ENCODE results near the gene PRMT1. TPM values are rescaled to one million over a fixed set of nuclear protein-coding genes. Genes with fewer than 3 reads are reported as not detected.
A peak's percentile ranks its signal among the peaks of the same experiment; 100 is the strongest.

PRMT1 gene
- total RNA-seq, 2 experiments from 2014 or later = 103 to 108 TPM

- no peak for DNase-seq
- ChIA-PET POLR2A (interaction anchor here (1.1 to 5.5 kb wide), 8 partner anchors 11 to 186 kb away, joined by 4 to 73 read pairs (median 10); partner anchors contain the start of genes BCL2L12, IRF3, NOSIP and RPS11), CTCF (interaction anchor here (0.7 to 9.1 kb wide), 9 partner anchors 8 to 208 kb away, joined by 3 to 90 read pairs (median 3); partner anchors contain the start of genes RRAS and SCAF1)
- Mint-ChIP-seq H3K9me3 (no peaks in the 10 kb centered on the region), H3K27me3 (no peaks in the 10 kb centered on the region), H3K4me3 (peak overlapping the region; percentile 13), H3K27ac (peak overlapping the region; percentile 92), H3K4me1 (peaks cover 40% of the 10 kb centered on the region), H3K36me3 (ENCODE audit: low read depth) (peaks cover 20% of the 10 kb centered on the region)
Observed at GRCh38 chr19:49678985-49679770, 2.1 kb downstream of the PRMT1 start.

- POLR2A ChIA-PET = interaction anchor here (1.3 to 5.5 kb wide), 6 partner anchors 10 to 177 kb away, joined by 4 to 73 read pairs (median 5); partner anchors contain the start of genes BCL2L12, IRF3, RRAS and SCAF1
- Mint-ChIP-seq H3K27ac (peak overlapping the region; percentile 47), H3K4me1 (peaks cover 40% of the 10 kb centered on the region), H3K4me3 (peak overlapping the region; percentile 4), H3K27me3 (no peaks in the 10 kb centered on the region), H3K36me3 (ENCODE audit: low read depth) (peaks cover 24% of the 10 kb centered on the region), H3K9me3 (no peaks in the 10 kb centered on the region)
- DNase-seq = no peak
- CTCF ChIA-PET = interaction anchor here (0.6 to 6.8 kb wide), 5 partner anchors 8 to 176 kb away, joined by 3 to 61 read pairs (median 4); no protein-coding TSS in a partner anchor
Observed at GRCh38 chr19:49679771-49680413, 2.8 kb downstream of the PRMT1 start.

DNA sequence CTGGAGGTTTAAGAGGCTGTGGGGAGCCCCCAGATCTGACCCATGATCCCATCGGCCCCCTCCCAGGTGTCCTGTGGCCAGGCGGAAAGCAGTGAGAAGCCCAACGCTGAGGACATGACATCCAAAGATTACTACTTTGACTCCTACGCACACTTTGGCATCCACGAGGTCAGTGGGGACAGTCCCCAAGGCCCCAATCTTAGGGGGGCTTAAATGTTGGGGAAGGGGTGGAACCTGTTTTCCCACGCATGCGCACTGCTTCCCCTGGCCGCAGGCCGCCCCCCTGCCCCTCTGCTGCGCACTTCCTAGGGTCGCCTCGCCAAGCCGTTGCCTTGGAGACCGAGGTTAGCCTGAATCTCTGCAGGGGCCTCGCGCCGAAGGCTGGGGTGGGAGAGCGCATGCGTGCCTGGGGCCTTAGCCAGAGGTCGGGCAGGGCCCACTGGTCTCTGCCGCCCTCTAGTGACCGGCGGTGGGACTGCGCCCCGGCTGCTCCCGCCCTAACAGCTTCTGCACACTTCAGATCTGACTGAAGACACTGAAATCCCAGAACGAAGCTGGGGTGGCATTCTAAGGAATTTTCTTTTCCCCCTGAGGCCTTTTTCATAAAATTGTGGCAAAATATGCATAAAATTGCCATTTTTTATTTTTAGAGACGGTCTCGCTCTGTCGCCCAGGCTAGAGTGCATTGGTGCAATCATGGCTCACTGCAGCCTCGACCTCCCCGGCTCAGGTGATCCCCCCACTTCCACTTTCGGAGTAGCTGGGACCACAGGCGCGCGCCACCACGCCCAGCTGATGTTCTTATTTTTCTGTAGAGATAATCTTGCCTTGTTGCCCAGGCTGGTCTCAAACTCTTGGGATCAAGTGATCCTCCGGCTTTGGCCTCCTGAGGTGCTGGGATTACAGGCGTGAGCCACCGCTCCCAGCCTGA is 3.6 kb downstream of the PRMT1 start:
- H3K27ac Mint-ChIP-seq = peak overlapping the region; percentile 44
- H3K9me3 Mint-ChIP-seq = no peaks in the 10 kb centered on the region
- no peaks in the 10 kb centered on the region for H3K27me3 Mint-ChIP-seq
- ChIA-PET CTCF (interaction anchor here (0.6 to 6.8 kb wide), 23 partner anchors 7 to 226 kb away, joined by 3 to 61 read pairs (median 3); partner anchors contain the start of genes AP2A1, CPT1C and RRAS), POLR2A (interaction anchor here (0.9 to 1.3 kb wide), 3 partner anchors 110 to 181 kb away, joined by 3 to 5 read pairs (median 4); no protein-coding TSS in a partner anchor)
- DNase-seq = peak; percentile 93
- peaks cover 40% of the 10 kb centered on the region for H3K4me1 Mint-ChIP-seq
- H3K36me3 Mint-ChIP-seq (ENCODE audit: low read depth) = peaks cover 32% of the 10 kb centered on the region
- peak overlapping the region; percentile 10 for H3K4me3 Mint-ChIP-seq

DNA sequence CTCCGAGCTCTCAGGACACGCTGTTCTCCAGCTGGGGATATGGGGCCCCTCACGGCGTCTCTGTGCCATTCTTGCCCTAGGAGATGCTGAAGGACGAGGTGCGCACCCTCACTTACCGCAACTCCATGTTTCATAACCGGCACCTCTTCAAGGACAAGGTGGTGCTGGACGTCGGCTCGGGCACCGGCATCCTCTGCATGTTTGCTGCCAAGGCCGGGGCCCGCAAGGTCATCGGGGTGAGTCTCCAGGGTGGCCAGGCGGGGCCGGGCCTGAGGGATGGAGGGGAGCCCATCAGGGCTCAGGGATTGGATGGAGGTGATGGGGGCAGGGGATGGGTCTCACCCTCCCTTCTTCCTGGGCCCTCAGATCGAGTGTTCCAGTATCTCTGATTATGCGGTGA is 4.8 kb downstream of the PRMT1 start:
- ChIA-PET CTCF (interaction anchor here (1.1 to 1.5 kb wide), 4 partner anchors 17 to 133 kb away, joined by 3 to 9 read pairs (median 8); no protein-coding TSS in a partner anchor), POLR2A (no interaction called here)
- Mint-ChIP-seq H3K27ac (peak overlapping the region; percentile 78), H3K9me3 (no peaks in the 10 kb centered on the region), H3K4me1 (peaks cover 35% of the 10 kb centered on the region), H3K27me3 (no peaks in the 10 kb centered on the region), H3K4me3 (no peak overlapping the region), H3K36me3 (ENCODE audit: low read depth) (peaks cover 35% of the 10 kb centered on the region)
- DNase-seq = no peak

DNA sequence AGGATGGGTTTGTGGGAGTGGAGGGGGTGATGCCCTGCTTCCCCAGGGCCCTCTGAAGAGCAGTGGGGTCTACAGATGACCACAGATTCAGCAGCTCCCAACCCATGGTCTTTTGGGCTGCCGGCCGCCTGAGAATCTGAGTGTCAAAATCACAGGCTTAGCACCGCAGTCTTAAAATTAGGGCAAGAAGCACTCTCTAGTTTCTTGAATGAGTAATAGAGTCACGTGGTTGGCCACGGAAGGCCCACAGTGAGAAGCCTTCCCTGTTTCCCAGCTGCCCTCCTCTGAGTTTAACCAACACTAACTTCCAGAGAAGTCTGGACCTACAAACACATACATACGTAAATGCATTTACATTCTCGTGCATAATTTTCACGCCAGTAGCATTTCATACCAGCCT is 5.2 kb downstream of the PRMT1 start:
- DNase-seq = no peak
- Mint-ChIP-seq H3K9me3 (no peaks in the 10 kb centered on the region), H3K36me3 (ENCODE audit: low read depth) (peaks cover 38% of the 10 kb centered on the region), H3K4me3 (no peak overlapping the region), H3K4me1 (peaks cover 35% of the 10 kb centered on the region), H3K27me3 (no peaks in the 10 kb centered on the region), H3K27ac (peak overlapping the region; percentile 78)
- CTCF ChIA-PET = no interaction called here
- POLR2A ChIA-PET = no interaction called here

DNA sequence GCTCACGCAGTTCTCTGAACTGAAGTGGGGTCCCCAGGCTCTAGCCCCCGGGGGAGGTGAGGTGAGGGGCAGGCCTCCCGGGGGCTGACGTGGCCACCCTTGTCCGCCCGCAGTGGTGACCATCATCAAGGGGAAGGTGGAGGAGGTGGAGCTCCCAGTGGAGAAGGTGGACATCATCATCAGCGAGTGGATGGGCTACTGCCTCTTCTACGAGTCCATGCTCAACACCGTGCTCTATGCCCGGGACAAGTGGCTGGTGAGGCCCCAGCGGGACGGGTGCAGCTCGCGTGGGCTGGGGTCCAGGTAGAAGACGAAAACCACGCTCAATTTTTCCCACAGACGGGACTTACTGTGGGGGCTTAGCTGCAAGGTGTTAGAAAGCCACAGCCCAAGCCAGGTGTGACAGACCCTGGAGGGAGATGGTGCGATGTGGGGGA is 6.8 kb downstream of the PRMT1 start:
- ChIA-PET CTCF (interaction anchor here (0.7 to 1.3 kb wide), 3 partner anchors 34 to 181 kb away, joined by 3 to 4 read pairs (median 3); partner anchors contain the start of gene RRAS), POLR2A (interaction anchor here (1.6 kb wide), 1 partner anchor 8 kb away, joined by 4 read pairs; no protein-coding TSS in a partner anchor)
- H3K27ac Mint-ChIP-seq = peak overlapping the region; percentile 31
- H3K36me3 Mint-ChIP-seq (ENCODE audit: low read depth) = peaks cover 46% of the 10 kb centered on the region
- H3K4me3 Mint-ChIP-seq = no peak overlapping the region
- DNase-seq = no peak
- peaks cover 36% of the 10 kb centered on the region for H3K4me1 Mint-ChIP-seq
- H3K27me3 Mint-ChIP-seq = no peaks in the 10 kb centered on the region
- no peaks in the 10 kb centered on the region for H3K9me3 Mint-ChIP-seq

DNA sequence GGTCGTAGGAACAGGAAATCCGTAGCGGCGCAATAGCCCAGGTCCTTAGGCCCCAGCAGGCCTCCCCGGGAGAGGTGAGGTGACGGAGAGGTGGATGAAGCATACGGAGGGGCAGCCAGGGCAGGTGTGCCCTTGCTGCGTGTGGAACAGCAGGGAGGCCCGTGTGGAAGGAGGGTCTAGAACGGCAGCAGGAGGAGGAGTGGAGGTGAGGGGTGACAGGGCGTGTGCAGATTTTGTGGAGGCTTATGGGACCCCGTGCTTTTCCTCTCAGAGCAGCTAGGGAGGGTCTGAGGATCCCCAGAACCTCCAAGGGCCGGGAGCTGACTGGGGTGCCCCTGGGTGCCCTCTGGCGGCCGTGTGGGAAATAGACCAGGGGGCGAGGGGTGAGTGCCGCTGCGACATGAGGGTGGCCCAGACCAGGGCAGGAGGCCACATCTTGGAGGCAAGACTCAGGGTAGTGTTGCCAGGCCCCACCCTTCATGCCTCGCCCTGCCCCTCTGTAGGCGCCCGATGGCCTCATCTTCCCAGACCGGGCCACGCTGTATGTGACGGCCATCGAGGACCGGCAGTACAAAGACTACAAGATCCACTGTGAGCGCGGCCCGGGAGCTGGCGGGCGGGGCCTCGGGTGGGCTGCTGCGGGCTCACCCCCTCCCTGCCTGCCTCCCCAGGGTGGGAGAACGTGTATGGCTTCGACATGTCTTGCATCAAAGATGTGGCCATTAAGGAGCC is 7.3 kb downstream of the PRMT1 start:
- Mint-ChIP-seq H3K36me3 (ENCODE audit: low read depth) (peaks cover 46% of the 10 kb centered on the region), H3K4me3 (no peak overlapping the region), H3K9me3 (no peaks in the 10 kb centered on the region), H3K27ac (peak overlapping the region; percentile 31), H3K4me1 (peaks cover 37% of the 10 kb centered on the region), H3K27me3 (no peaks in the 10 kb centered on the region)
- ChIA-PET CTCF (interaction anchor here (0.7 to 1.3 kb wide), 3 partner anchors 33 to 181 kb away, joined by 3 to 4 read pairs (median 3); partner anchors contain the start of gene RRAS), POLR2A (interaction anchor here (1.6 kb wide), 1 partner anchor 9 kb away, joined by 4 read pairs; no protein-coding TSS in a partner anchor)
- peak; percentile 36 for DNase-seq

DNA sequence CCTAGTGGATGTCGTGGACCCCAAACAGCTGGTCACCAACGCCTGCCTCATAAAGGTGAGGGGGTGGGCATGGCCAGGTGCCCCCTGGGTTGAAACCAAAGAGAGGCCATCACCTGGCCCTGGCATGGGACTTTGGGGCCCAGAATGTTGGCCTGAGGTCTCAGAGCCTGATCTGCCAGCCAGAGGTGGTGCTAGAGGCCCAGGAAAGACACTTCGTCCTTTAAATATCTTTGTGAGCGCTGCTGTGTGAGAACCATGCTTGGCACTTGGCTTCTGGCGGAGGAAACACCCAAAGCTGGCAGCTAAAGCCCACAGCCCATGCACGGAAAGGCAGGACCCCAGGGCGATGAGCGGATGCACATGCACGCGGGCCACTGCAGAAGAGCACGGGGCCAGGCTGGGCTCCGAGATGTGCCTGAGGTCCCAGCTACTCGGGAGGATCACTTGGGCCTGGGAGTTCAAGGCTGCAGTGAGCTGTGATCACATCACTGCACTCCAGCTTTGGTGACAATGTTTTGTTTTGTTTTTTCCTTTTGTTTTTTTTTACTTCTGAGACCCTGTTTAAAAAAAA is 8.0 kb downstream of the PRMT1 start:
- ChIA-PET POLR2A (interaction anchor here (1.6 kb wide), 1 partner anchor 10 kb away, joined by 4 read pairs; no protein-coding TSS in a partner anchor), CTCF (interaction anchor here (0.6 to 0.8 kb wide), 2 partner anchors 15 to 177 kb away, joined by 3 read pairs; no protein-coding TSS in a partner anchor)
- DNase-seq = no peak
- H3K4me3 Mint-ChIP-seq = no peak overlapping the region
- H3K27ac Mint-ChIP-seq = no peak overlapping the region
- H3K27me3 Mint-ChIP-seq = no peaks in the 10 kb centered on the region
- peaks cover 36% of the 10 kb centered on the region for H3K4me1 Mint-ChIP-seq
- H3K9me3 Mint-ChIP-seq = no peaks in the 10 kb centered on the region
- H3K36me3 Mint-ChIP-seq (ENCODE audit: low read depth) = peaks cover 46% of the 10 kb centered on the region

DNA sequence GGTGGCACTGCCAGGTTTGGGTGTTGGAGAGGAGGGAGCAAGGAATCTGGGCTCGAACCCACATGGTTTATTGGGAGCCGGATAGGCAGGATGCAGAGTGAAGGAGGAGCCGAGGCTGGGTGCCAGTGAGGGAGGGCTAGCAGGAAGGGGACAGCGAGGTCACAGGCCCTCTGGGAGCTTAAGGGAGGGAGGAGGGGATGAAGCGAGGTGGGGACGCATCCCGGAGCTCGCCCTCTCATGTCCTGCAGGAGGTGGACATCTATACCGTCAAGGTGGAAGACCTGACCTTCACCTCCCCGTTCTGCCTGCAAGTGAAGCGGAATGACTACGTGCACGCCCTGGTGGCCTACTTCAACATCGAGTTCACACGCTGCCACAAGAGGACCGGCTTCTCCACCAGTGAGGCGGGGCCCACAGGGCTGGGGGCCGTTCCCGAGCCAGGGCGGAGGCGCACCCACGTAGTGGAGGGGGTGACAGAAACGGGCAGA is 8.8 kb downstream of the PRMT1 start:
- Mint-ChIP-seq H3K36me3 (ENCODE audit: low read depth) (peaks cover 48% of the 10 kb centered on the region), H3K27ac (no peak overlapping the region), H3K27me3 (peaks cover 7% of the 10 kb centered on the region), H3K4me1 (peaks cover 36% of the 10 kb centered on the region), H3K4me3 (no peak overlapping the region), H3K9me3 (no peaks in the 10 kb centered on the region)
- no peak for DNase-seq
- ChIA-PET CTCF (interaction anchor here (0.6 to 0.8 kb wide), 2 partner anchors 14 to 177 kb away, joined by 3 read pairs; no protein-coding TSS in a partner anchor), POLR2A (no interaction called here)

DNA sequence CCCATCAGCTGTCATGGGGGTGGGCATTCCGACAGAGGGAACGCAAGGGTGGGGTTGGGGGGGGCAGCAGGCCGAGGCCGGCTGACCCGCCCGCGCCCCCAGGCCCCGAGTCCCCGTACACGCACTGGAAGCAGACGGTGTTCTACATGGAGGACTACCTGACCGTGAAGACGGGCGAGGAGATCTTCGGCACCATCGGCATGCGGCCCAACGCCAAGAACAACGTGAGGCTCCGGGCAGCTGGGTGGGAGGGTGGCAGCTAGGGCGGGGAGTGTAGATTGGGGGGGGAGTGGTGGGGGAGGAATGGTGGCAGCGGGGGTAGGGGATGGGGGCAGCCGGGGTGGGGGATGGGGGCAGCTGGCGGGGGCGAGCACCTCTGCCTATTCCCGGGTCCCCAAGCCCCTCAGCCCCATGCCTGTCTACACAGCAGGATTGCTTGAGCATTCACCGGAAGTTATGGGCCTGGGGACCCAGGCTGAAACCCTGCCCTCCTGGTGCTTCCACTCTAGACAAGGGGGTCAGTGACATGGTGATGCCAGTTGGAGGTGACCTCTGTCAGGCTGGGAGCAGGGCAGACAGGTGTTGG is 9.5 kb downstream of the PRMT1 start:
- Mint-ChIP-seq H3K4me3 (no peak overlapping the region), H3K27ac (no peak overlapping the region), H3K27me3 (peaks cover 12% of the 10 kb centered on the region), H3K9me3 (no peaks in the 10 kb centered on the region), H3K4me1 (peaks cover 39% of the 10 kb centered on the region), H3K36me3 (ENCODE audit: low read depth) (peaks cover 46% of the 10 kb centered on the region)
- POLR2A ChIA-PET = interaction anchor here (0.6 kb wide), 1 partner anchor 71 kb away, joined by 3 read pairs; no protein-coding TSS in a partner anchor
- CTCF ChIA-PET = interaction anchor here (1.1 to 1.3 kb wide), 2 partner anchors 8 to 116 kb away, joined by 3 read pairs; no protein-coding TSS in a partner anchor
- no peak for DNase-seq
